Measurements from ENCODE around the gene SLFN12L.

- TF ChIP-seq CTCF (optimal IDR thresholded peaks at IDR 0.05 in 1 of 3, IDR thresholded peaks at IDR 0.05 in 1 of 3, conservative IDR thresholded peaks at IDR 0.05 in 1 of 3; ENCODE audit: extremely low read depth in 1 of 3, insufficient read depth in 2 of 3, low read length in 3 of 3) (no peak), EZH2 (IDR thresholded peaks at IDR 0.05; ENCODE audit: low read length) (no peak)
Measured at GRCh38 chr17:35468475-35468874, 69.0 kb downstream of the SLFN12L start.

Data from keratinocyte (primary cell).